OCI-LY7 (cell line): ENCODE results near the gene BEND5. TPM values are rescaled to one million over a fixed set of nuclear protein-coding genes. Genes with fewer than 3 reads are reported as not detected.

Experiments
- BruUV-seq: library from RNA; stranded (reverse); fragments of 400-500 nt; replicated peaks from 2 replicates; lab custom pipeline; 2021; lab: Mats Ljungman, UMichigan
- CTCF ChIA-PET: fragments of 300-600 bp; sonication (Branson Sonifier 250); formaldehyde crosslinking; loops from one replicate; lab custom pipeline; 2022; ENCODE audit warnings: antibody characterized with exemption; ENCODE audit not compliant: unreplicated experiment; lab: Charles Lee
- POLR2A ChIA-PET: fragments of 300-600 bp; sonication (Branson Sonifier 250); formaldehyde crosslinking; loops from one replicate; lab custom pipeline; 2022; ENCODE audit warnings: antibody characterized with exemption; lab: Charles Lee
- DNase-seq: peaks from one replicate; pipeline ENCODE4 v3.0.0-alpha.2; 2015; ENCODE audit warnings: low spot score
- H2AFZ ChIP-seq: fragments of 200-600 bp; sonication (generic), shearing (Covaris generic); 2 replicates; pipeline ENCODE4 v1.6.1; 2014; ENCODE audit warnings: mild to moderate bottlenecking, antibody characterized with exemption, low read length, moderate library complexity
- H3K27ac ChIP-seq: fragments of 200-600 bp; sonication (generic); 2 replicates; pipeline ENCODE4 v1.5.1; 2014; ENCODE audit warnings: mixed run types, low read depth, mild to moderate bottlenecking, moderate library complexity, low read length, inconsistent platforms; ENCODE audit not compliant: poor library complexity, severe bottlenecking
- H3K36me3 ChIP-seq: fragments of 200-600 bp; sonication (generic); 2 replicates; pipeline ENCODE4 v1.6.1; 2014; ENCODE audit warnings: mild to moderate bottlenecking, antibody characterized with exemption, low read length, moderate library complexity, mixed read lengths; ENCODE audit not compliant: insufficient read depth
- H3K4me1 ChIP-seq: fragments of 200-600 bp; sonication (generic); 2 replicates; pipeline ENCODE4 v1.5.1; 2014; ENCODE audit warnings: mild to moderate bottlenecking, low read length; ENCODE audit not compliant: insufficient read depth, poor library complexity, severe bottlenecking
- H3K4me2 ChIP-seq: fragments of 200-600 bp; sonication (generic); 2 replicates; pipeline ENCODE4 v1.6.1; 2014; ENCODE audit warnings: mild to moderate bottlenecking, low read length
- H3K4me3 ChIP-seq: fragments of 200-600 bp; sonication (generic); 2 replicates; pipeline ENCODE4 v1.5.1; 2014; ENCODE audit warnings: mild to moderate bottlenecking, low read depth, low read length; ENCODE audit not compliant: poor library complexity, severe bottlenecking
- H3K79me2 ChIP-seq: fragments of 200-600 bp; sonication (generic); 2 replicates; pipeline ENCODE4 v1.6.1; 2016; ENCODE audit warnings: low read depth, mild to moderate bottlenecking, low read length, moderate library complexity, mixed read lengths; ENCODE audit not compliant: insufficient read depth
- H3K9me2 ChIP-seq: fragments of 200-600 bp; sonication (generic); 2 replicates; pipeline ENCODE4 v1.6.1; 2016; ENCODE audit warnings: mild to moderate bottlenecking, low read length, mixed read lengths; ENCODE audit not compliant: insufficient read depth
- H3K9me3 ChIP-seq: fragments of 200-600 bp; sonication (generic); 2 replicates; pipeline ENCODE4 v1.6.1; 2014; ENCODE audit warnings: mild to moderate bottlenecking, mixed run types, low read length, mixed read lengths
- H4K20me1 ChIP-seq: fragments of 200-600 bp; sonication (generic); 2 replicates; pipeline ENCODE4 v1.6.1; 2014; ENCODE audit warnings: mild to moderate bottlenecking, antibody characterized with exemption, low read length, moderate library complexity, mixed read lengths; ENCODE audit not compliant: insufficient read depth
- CTCF ChIP-seq: fragments of 200-600 bp; sonication (generic); conservative IDR thresholded peaks from 2 replicates; pipeline ENCODE4 v1.5.1; 2014; ENCODE audit warnings: mild to moderate bottlenecking, antibody characterized with exemption, low read length, moderate library complexity, mixed read lengths
- EZH2phosphoT487 ChIP-seq: fragments of 200-600 bp; sonication (generic); IDR thresholded peaks from 2 replicates; pipeline ENCODE4 v1.6.1; 2018; ENCODE audit warnings: low read depth, borderline replicate concordance, mild to moderate bottlenecking, mixed run types, antibody characterized with exemption, low read length, moderate library complexity, mixed read lengths
- intact Hi-C: fragments of 100-400 bp; cut with micrococcal nuclease; formaldehyde crosslinking; loops from one replicate; pipeline ENCODE4 v1.10.0; 2022; ENCODE audit not compliant: unreplicated experiment
- total RNA-seq, 2 experiments: library from RNA; depleted of rRNA in 1 of 2; stranded (reverse); fragments of >200 nt in 1 of 2; shearing (Covaris generic) in 1 of 2; gene quantifications; 2 replicates each; pipeline ENCODE4 v1.2.3, GENCODE V29; 2014 to 2022

Gene BEND5
- total RNA-seq, 2 experiments from 2014 or later, result not detected

GRCh38 chr1:48793863-48794262 is 17.2 kb upstream of the BEND5 start:
- intact Hi-C loops, result no loop called here
- Histone ChIP-seq H3K4me2 (peak overlapping the region; percentile 76), H3K4me3 (peak overlapping the region; percentile 36), H3K9me3 (no peaks in the 10 kb centered on the region), H2AFZ (no peak overlapping the region), H3K4me1 (peaks cover 56% of the 10 kb centered on the region), H3K36me3 (no peaks in the 10 kb centered on the region), H4K20me1 (no peaks in the 10 kb centered on the region), H3K27ac (peak overlapping the region; percentile 37), H3K9me2 (no peaks in the 10 kb centered on the region), H3K79me2 (no peaks in the 10 kb centered on the region)
- no peak for TF ChIP-seq CTCF
- no peak for TF ChIP-seq EZH2phosphoT487
- ChIA-PET CTCF (no interaction called here), POLR2A (no interaction called here)
- peak; percentile 81 for DNase-seq
- BruUV-seq, result no TSS peak

GRCh38 chr1:48792961-48793360 is 16.3 kb upstream of the BEND5 start:
- POLR2A ChIA-PET, result no interaction called here
- Histone ChIP-seq H3K9me2 (no peaks in the 10 kb centered on the region), H3K79me2 (no peaks in the 10 kb centered on the region), H3K4me3 (no peak overlapping the region), H3K4me2 (peak overlapping the region; percentile 76), H3K9me3 (no peaks in the 10 kb centered on the region), H3K27ac (no peak overlapping the region), H3K36me3 (no peaks in the 10 kb centered on the region), H4K20me1 (no peaks in the 10 kb centered on the region), H3K4me1 (peaks cover 56% of the 10 kb centered on the region), H2AFZ (no peak overlapping the region)
- CTCF ChIA-PET, result no interaction called here
- no peak for DNase-seq
- BruUV-seq, result no TSS peak
- intact Hi-C loops, result no loop called here
- TF ChIP-seq EZH2phosphoT487 (no peak), CTCF (no peak)

- Histone ChIP-seq H3K9me3 (no peaks in the 10 kb centered on the region), H2AFZ (peak overlapping the region; percentile 87; the same call in 1 of the 2 replicates), H3K4me1 (peaks cover 56% of the 10 kb centered on the region), H3K27ac (no peak overlapping the region), H3K9me2 (no peaks in the 10 kb centered on the region), H4K20me1 (no peaks in the 10 kb centered on the region), H3K4me3 (no peak overlapping the region), H3K36me3 (no peaks in the 10 kb centered on the region), H3K4me2 (peak overlapping the region; percentile 10), H3K79me2 (no peaks in the 10 kb centered on the region)
- no TSS peak for BruUV-seq
- TF ChIP-seq EZH2phosphoT487 (no peak), CTCF (no peak)
- no peak for DNase-seq
- intact Hi-C loops, result no loop called here
- CTCF ChIA-PET, result no interaction called here
- POLR2A ChIA-PET, result interaction anchor here (0.5 kb wide), 1 partner anchor 57 kb away, joined by 3 read pairs; no protein-coding TSS in a partner anchor
Observed at GRCh38 chr1:48790397-48790796, 13.7 kb upstream of the BEND5 start.
